Nucleus accumbens (tissue), 56 donors: ENCODE measurements around the gene RAPGEF2.
A peak's percentile ranks its signal among the peaks of the same experiment; 100 is the strongest.
"Not testable (repeated sequence)": the region's sequence is repeated elsewhere in the genome, so short reads cannot be mapped to it uniquely, and the experiment has no call there.

Source experiments
- DNase-seq, 56 donors: peaks; one replicate each; lab custom pipeline; 2025; lab: John Stamatoyannopoulos, UW

The RAPGEF2 gene

DNA sequence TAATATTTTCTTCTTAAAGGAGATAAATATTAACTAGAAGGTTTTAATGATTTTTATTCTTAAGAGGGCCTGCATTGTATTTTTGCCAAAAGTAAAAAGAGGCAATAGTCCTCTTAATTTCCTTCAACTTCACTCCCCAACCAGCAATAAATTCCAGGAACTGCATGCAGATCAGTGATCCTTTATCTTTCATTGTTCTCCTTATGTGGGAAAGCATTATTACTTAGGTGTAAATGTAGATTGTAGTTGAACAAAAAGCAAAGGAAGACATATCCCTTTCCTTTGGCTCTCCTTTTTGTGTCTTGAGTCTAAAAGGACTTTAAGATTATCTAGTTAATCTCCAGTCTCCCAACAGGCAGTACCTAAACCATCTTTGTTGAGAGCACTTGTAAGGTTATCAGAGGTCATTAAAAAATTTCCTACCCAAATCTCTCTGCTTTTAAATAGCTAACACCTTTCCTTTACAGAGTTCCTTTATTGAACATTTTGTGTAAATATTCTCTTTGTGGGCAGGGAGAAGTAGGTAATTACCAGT, 55.3 kb downstream of the RAPGEF2 start:
- no peak for DNase-seq

- DNase-seq = no peak
Measured at GRCh38 chr4:159158985-159159384, 56.1 kb downstream of the RAPGEF2 start.

DNA sequence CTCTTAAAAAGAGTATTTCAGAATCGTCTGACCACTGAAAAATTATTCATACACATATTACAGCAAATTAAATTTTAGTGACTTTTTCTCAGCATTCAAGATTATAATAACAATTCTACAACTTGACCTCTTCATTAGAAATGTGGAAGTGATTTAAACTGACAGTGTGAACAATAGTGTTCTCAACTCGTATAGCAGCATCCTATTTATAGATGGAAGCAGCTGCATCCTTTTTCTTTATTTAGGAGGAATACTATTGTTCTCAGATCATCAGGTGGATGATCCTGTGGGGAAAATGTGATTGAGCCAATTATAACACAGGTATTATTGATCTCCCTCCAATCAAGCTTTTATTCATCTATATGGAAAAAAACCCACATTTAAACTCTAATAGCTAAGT, 56.7 kb downstream of the RAPGEF2 start:
- no peak for DNase-seq

DNA sequence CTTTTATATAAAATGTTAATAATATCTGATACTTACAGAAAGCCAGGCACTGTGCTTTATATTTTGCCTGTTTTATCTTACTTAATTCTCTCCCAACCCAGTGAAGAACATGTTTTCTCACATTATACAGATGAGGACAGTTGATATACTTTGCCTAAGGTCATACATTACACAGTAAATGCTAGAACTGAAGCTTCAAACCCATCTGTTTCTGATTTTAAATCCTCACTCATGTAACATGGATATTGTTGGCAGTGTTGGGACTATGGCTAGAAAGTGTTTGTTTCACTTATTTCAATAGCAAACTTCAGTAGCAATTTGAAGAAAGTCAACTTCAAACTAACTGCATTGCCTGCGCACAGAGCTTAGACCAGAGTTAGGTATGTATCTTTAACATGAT, 57.4 kb downstream of the RAPGEF2 start:
- DNase-seq = no peak

DNA sequence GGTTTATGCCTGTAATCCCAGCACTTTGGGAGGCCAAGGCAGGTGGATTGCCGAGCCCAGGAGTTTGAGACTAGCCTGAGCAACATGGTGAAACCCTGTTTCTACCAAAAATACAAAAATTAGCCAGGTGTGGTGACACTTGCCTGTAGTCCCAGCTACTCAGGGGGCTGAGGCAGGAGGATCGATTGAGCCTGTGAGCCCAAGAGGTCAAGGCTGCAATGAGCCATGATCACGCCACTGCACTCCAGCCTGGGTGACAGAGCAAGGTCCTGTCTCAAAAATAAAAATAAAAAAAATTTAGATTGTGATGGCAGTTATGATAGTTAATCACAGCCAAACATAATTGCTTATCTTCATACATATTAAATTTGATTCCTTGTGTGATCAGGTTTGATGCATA, 58.6 kb downstream of the RAPGEF2 start:
- DNase-seq = not testable (repeated sequence)

DNA sequence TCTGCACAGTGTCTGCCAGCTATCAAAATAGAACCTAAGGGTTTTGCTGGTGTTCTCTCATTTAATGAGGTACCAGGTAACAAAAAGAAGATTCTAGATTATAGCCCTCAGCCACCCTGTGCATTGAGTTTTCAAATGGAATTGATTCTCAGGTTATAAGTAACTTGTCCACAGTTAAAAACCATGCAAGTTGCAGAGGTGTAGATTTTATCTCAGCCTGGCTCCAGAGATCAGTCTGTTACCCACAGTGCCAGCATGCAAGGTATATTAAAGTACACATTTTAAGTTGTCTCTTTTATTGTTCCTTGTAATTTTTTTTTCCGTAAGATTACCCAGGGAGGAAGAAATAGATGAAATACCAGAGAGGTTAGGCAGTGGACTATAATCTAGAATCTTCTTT, 59.7 kb downstream of the RAPGEF2 start:
- DNase-seq = no peak

- DNase-seq = no peak
Measured at GRCh38 chr4:159163521-159163920, 60.6 kb downstream of the RAPGEF2 start.

DNA sequence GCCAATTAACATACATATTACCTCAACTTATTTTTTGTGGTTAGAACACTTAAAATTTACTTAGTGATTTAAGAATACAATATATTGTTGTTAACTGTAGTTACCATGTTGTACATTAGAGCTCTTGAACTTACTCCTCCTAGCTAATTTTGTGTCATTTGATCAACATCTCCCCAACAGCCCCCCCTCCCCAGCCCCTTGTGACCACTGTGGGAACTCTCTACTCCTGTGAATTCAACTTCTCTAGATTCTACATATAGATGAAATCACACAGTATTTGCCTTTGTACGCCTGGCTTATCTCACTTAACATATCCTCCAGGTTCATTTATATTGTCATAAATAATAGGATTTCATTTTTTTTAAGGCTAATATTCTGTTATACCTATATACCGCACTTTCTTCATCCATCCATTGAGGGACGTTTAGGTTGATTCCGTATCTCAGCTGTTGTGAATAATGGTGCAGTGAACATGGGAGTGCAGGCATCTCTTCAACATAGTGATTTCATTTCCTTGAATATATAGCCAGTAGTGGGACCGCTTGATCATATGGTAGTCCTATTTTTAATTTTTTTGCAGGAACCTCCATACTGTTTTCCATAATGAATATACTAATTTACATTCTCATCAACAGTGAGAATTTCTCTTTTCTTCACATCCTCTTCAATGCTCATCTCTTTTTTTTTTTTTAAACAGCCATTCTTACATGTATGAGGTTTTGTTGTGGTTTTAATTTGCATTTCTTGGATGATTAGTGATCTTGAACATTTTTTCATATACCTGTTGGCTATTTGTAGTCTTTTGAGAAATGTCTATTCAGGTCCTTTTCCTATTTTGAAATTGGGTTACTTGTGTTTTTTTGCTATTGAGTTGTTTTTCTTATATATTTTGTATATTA, 66.8 kb downstream of the RAPGEF2 start:
- DNase-seq = no peak

DNA sequence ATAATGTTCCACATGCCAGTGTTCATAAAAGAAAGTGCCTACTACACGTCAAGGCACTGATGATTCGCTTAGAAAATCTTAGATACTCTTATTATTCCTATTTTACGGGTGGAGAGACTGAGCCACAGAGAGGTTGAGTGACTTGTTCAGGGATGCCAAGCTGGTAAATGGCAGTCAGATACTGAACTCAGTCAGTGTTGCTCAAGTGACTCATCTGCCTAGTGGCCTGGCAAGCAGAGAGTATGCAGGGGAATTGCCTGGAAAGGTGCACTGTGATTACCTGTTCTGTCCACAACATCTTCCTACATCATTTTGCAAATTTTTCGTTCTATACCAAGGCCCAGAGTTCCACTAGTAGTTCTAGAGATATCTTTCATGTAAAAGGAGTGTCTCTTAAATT, 68.4 kb downstream of the RAPGEF2 start:
- no peak for DNase-seq

DNA sequence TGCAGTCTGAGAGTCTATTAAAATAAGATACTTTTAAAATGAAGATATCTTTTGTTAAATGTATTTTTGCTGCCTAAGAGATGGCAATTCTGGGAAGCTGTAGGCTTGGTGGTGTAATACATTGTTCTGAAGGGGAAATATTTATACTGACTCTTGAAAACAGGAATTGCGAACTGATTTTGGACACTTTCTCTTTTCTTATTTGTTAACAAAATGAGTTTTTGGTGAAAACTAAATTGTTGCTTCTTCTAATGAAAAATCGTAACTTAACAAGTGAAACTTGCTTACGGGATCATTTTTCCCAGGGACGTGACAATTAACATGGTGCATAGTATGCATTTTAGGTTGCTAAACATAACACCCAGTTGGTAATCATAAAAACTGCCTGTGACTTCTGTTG, 71.0 kb downstream of the RAPGEF2 start:
- DNase-seq = no peak

DNA sequence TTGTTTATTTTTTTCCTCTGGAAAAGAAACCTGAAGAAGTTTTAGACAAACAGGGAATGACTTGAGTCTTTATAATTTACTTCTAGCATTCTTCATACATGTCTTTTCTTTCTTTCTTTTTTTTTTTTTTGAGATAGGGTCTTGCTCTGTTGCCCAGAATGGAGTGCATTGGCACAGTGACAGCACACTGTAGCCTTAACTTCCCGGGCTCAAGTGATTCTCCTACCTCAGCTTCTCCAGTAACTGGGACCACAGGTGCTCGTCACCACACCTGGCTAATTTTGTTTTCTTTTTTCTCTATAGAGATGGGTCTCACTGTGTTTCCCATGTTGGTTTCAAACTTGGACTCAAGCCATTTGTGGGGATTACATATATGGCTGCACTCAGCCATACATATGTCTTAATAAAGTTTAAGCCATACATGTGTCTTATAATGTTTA, 71.8 kb downstream of the RAPGEF2 start:
- no peak for DNase-seq

GRCh38 chr4:159175085-159175988, 72.5 kb downstream of the RAPGEF2 start:
- peak in 48 of 56 donors; percentile 8 to 80 (median 40) for DNase-seq

GRCh38 chr4:159175989-159176375, 73.1 kb downstream of the RAPGEF2 start:
- no peak for DNase-seq

- DNase-seq = no peak
Measured at GRCh38 chr4:159177265-159178150, 74.6 kb downstream of the RAPGEF2 start.

DNA sequence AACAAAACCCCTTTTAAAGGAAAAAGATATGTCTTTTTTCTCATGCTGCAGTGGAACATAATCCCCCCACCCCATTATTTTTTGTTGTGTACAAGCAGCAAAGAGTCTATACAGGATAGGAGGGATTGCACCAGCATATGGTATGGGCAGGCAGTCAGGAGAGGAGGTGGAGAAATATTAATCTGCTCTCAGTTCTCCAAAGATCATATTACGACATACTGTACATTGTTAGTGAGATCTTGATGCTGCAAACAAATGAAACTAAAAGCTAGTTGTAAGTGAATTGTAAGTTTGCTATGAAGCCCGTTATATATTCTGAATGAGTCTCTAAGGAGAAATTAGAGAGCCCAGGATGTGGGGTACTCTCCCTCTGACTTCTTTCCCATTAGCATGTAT, 75.3 kb downstream of the RAPGEF2 start:
- no peak for DNase-seq

GRCh38 chr4:159178979-159179969, 76.4 kb downstream of the RAPGEF2 start:
- DNase-seq = no peak

- not testable (repeated sequence) for DNase-seq
Measured at GRCh38 chr4:159183885-159184605, 81.2 kb downstream of the RAPGEF2 start.

- DNase-seq = no peak
Measured at GRCh38 chr4:159185591-159186023, 82.7 kb downstream of the RAPGEF2 start.
